Measurements from ENCODE around the gene KIZ.

The KIZ gene

GRCh38 chr20:21133404-21133803 is 7.5 kb downstream of the KIZ start:
- no peak for TF ChIP-seq CTCF (IDR thresholded peaks at IDR 0.05; ENCODE audit: insufficient read depth, low read length, missing control alignments)
- H3K4me3 ChIP-seq (ENCODE audit: low read depth, low read length) = no peak overlapping the region
- POLR2A ChIA-PET = no interaction called here
- CTCF ChIA-PET = no interaction called here
- DNase-seq (ENCODE audit: low read depth, low spot score) = no peak

GRCh38 chr20:21133917-21134622 is 8.2 kb downstream of the KIZ start:
- DNase-seq (ENCODE audit: low read depth, low spot score) = no peak
- ChIA-PET CTCF (interaction anchor here (3.0 kb wide), 1 partner anchor 7 kb away, joined by 9 read pairs; the partner anchor contains the start of gene KIZ), POLR2A (no interaction called here)
- no peak for TF ChIP-seq CTCF (IDR thresholded peaks at IDR 0.05; ENCODE audit: insufficient read depth, low read length, missing control alignments)
- no peak overlapping the region for H3K4me3 ChIP-seq (ENCODE audit: low read depth, low read length)

- ChIA-PET POLR2A (no interaction called here), CTCF (interaction anchor here (3.0 kb wide), 1 partner anchor 8 kb away, joined by 9 read pairs; the partner anchor contains the start of gene KIZ)
- H3K4me3 ChIP-seq (ENCODE audit: low read depth, low read length) = no peak overlapping the region
- TF ChIP-seq CTCF (IDR thresholded peaks at IDR 0.05; ENCODE audit: insufficient read depth, low read length, missing control alignments) = no peak
- DNase-seq (ENCODE audit: low read depth, low spot score) = no peak
These were observed 9.1 kb downstream of the KIZ start for GRCh38 chr20:21134883-21135493.

- ChIA-PET POLR2A (interaction anchor here (0.6 kb wide), 1 partner anchor 10 kb away, joined by 3 read pairs; no protein-coding TSS in a partner anchor), CTCF (interaction anchor here (3.0 kb wide), 1 partner anchor 10 kb away, joined by 9 read pairs; the partner anchor contains the start of gene KIZ)
- TF ChIP-seq CTCF (IDR thresholded peaks at IDR 0.05; ENCODE audit: insufficient read depth, low read length, missing control alignments) = no peak
- no peak for DNase-seq (ENCODE audit: low read depth, low spot score)
- H3K4me3 ChIP-seq (ENCODE audit: low read depth, low read length) = no peak overlapping the region
These were observed 10.3 kb downstream of the KIZ start for GRCh38 chr20:21136015-21136732.

- no peak overlapping the region for H3K4me3 ChIP-seq (ENCODE audit: low read depth, low read length)
- POLR2A ChIA-PET = no interaction called here
- DNase-seq (ENCODE audit: low read depth, low spot score) = no peak
- TF ChIP-seq CTCF (IDR thresholded peaks at IDR 0.05; ENCODE audit: insufficient read depth, low read length, missing control alignments) = no peak
- CTCF ChIA-PET = no interaction called here
These were observed 11.2 kb downstream of the KIZ start for GRCh38 chr20:21137078-21137477.
